ENCODE results near the gene SLC9B2.
"Not testable (repeated sequence)": the region's sequence is repeated elsewhere in the genome, so short reads cannot be mapped to it uniquely, and the experiment has no call there.

- TF ChIP-seq CTCF, POLR2A (IDR thresholded peaks at IDR 0.05): not testable (repeated sequence)
Measured at GRCh38 chr4:102993985-102994384, 82.6 kb downstream of the SLC9B2 start.

All from upper lobe of left lung (tissue), 4 donors.